HepG2 (cell line): ENCODE measurements around the gene GAS2L2. TPM values are rescaled to one million over a fixed set of nuclear protein-coding genes. Genes with fewer than 3 reads are reported as not detected.
A peak's percentile ranks its signal among the peaks of the same experiment; 100 is the strongest.

Source experiments
- ATAC-seq: fragments of 200-7000 bp; cut with Tn5 transposase; 3 replicates; pipeline ENCODE4 v1.9.1; 2020; ENCODE audit warnings: mild to moderate bottlenecking, moderate library complexity
- BruUV-seq: library from RNA; stranded (reverse); fragments of 400-500 nt; replicated peaks from 2 replicates; lab custom pipeline; 2021; lab: Mats Ljungman, UMichigan
- CTCF ChIA-PET: fragments of 300-600 bp; formaldehyde crosslinking; extraction: SDS; loops from one replicate; lab custom pipeline; 2021; ENCODE audit warnings: low total read pairs, inconsistent platforms, low intra/inter-chr PET ratio; lab: Yijun Ruan, JAX
- POLR2A ChIA-PET: fragments of 350-600 bp; sonication (Branson Sonifier 250); formaldehyde crosslinking; loops from one replicate; lab custom pipeline; 2020; ENCODE audit warnings: antibody characterized with exemption, inconsistent platforms; lab: Yijun Ruan, JAX
- DNase-seq: peaks from one replicate; pipeline ENCODE4 v3.0.0-alpha.2; 2015; ENCODE audit warnings: low spot score
- FAIRE-seq: peaks from 3 replicates; lab custom pipeline; 2011; peaks lifted over from hg19 to GRCh38; lab: Jason Lieb, UNC
- H2AFZ ChIP-seq: one replicate; pipeline ENCODE4 v1.6.1; 2011; ENCODE audit warnings: low read length, inconsistent platforms
- H3K27ac ChIP-seq: fragments of 300-600 bp; 3 replicates; pipeline ENCODE4 v1.8.0; 2011; ENCODE audit warnings: mixed run types, mild to moderate bottlenecking, mixed read lengths, low read length, inconsistent platforms; ENCODE audit not compliant: insufficient read depth; ENCODE audit errors: extremely low read length
- H3K27me3 ChIP-seq, 2 experiments: fragments of 200-600 bp in 1 of 2; 2 replicates in 1 of 2; 3 replicates in 1 of 2; pipeline versions ENCODE4 v1.6.0 to v1.8.0; 2011; ENCODE audit warnings: low read length in 2 of 2, mild to moderate bottlenecking in 2 of 2, moderate library complexity in 2 of 2, inconsistent platforms in 1 of 2; ENCODE audit not compliant: insufficient read depth in 2 of 2, control insufficient read depth in 1 of 2
- H3K36me3 ChIP-seq, 2 experiments: fragments of 200-600 bp in 1 of 2; replicated peaks in 1 of 2; 2 replicates in 1 of 2; 3 replicates in 1 of 2; pipeline versions ENCODE4 v1.5.1 to v1.8.0; 2011; ENCODE audit warnings: low read length in 2 of 2, inconsistent platforms in 1 of 2; ENCODE audit not compliant: insufficient read depth in 2 of 2, control insufficient read depth in 1 of 2
- H3K4me1 ChIP-seq: 2 replicates; pipeline ENCODE4 v1.5.1; 2012; ENCODE audit warnings: low read length, inconsistent platforms; ENCODE audit not compliant: insufficient read depth
- H3K4me2 ChIP-seq: 2 replicates; pipeline ENCODE4 v1.6.0; 2011; ENCODE audit warnings: low read depth, low read length, inconsistent platforms
- H3K4me3 ChIP-seq, 3 experiments: fragments of 200-600 bp in 1 of 3; sonication (generic), shearing (Covaris generic) in 1 of 3; replicated peaks in 1 of 3; 2 replicates each; pipeline ENCODE4 v1.5.1; 2011 to 2016; ENCODE audit warnings: low read length in 3 of 3, inconsistent platforms in 2 of 3, low read depth in 2 of 3, mild to moderate bottlenecking in 2 of 3, control low read depth in 1 of 3, mixed read lengths in 1 of 3; ENCODE audit not compliant: insufficient read depth in 1 of 3
- H3K79me2 ChIP-seq: one replicate; pipeline ENCODE4 v1.6.1; 2011; ENCODE audit warnings: low read length, inconsistent platforms; ENCODE audit not compliant: insufficient read depth
- H3K9ac ChIP-seq: 2 replicates; pipeline ENCODE4 v1.6.0; 2011; ENCODE audit warnings: mild to moderate bottlenecking, low read depth, low read length, inconsistent platforms; ENCODE audit not compliant: insufficient read depth
- H3K9me3 ChIP-seq: 2 replicates; pipeline ENCODE4 v1.5.1; 2012; ENCODE audit warnings: mild to moderate bottlenecking, low read length
- H4K20me1 ChIP-seq: 2 replicates; pipeline ENCODE4 v1.6.0; 2011; ENCODE audit warnings: inconsistent platforms, mild to moderate bottlenecking, low read length, moderate library complexity; ENCODE audit not compliant: insufficient read depth
- ETV5 ChIP-seq: IDR thresholded peaks from 2 replicates; pipeline ENCODE4 v1.6.1; 2018; ENCODE audit warnings: missing biosample characterization, missing genetic modification reagents, inconsistent platforms, borderline replicate concordance
- MED13 ChIP-seq: sonication (generic); formaldehyde crosslinking; IDR thresholded peaks from 2 replicates; pipeline ENCODE4 v1.5.0; 2020; ENCODE audit warnings: missing genetic modification reagents
- REPIN1 ChIP-seq: sonication (generic); formaldehyde crosslinking; IDR thresholded peaks from 2 replicates; pipeline ENCODE4 v1.8.0; 2022; ENCODE audit warnings: missing genetic modification reagents, low read depth, mild to moderate bottlenecking, borderline replicate concordance
- SALL1 ChIP-seq: sonication (generic); formaldehyde crosslinking; IDR thresholded peaks from 2 replicates; pipeline ENCODE4 v1.8.0; 2022; ENCODE audit warnings: mild to moderate bottlenecking, missing genetic modification reagents
- ZNF17 ChIP-seq: sonication (generic); formaldehyde crosslinking; IDR thresholded peaks from 2 replicates; pipeline ENCODE4 v1.5.0; 2020; ENCODE audit warnings: mild to moderate bottlenecking, missing genetic modification reagents
- ZNF670 ChIP-seq: sonication (generic); formaldehyde crosslinking; IDR thresholded peaks from 2 replicates; pipeline ENCODE4 v1.8.0; 2022; ENCODE audit warnings: mild to moderate bottlenecking, missing genetic modification reagents, borderline replicate concordance
- ZSCAN31 ChIP-seq: sonication (generic); formaldehyde crosslinking; IDR thresholded peaks from 2 replicates; pipeline ENCODE4 v1.5.0; 2020; ENCODE audit warnings: low read depth, mild to moderate bottlenecking, missing genetic modification reagents
- WGBS: methylation state at CpG from one replicate; pipeline ENCODE4 v1.1.6; 2017; ENCODE audit warnings: low lambda C conversion rate; 5-methylcytosine and 5-hydroxymethylcytosine counted together
- in situ Hi-C: cut with HindIII; loops from 2 replicates; pipeline ENCODE4 v1.10.0; 2017; ENCODE audit warnings: low pct_unique_long_range_greater_than_20kb; ENCODE audit not compliant: extremely low pct_ligation_motif_present
- intact Hi-C: fragments of 100-400 bp; cut with micrococcal nuclease; formaldehyde crosslinking; loops from one replicate; pipeline ENCODE4 v1.10.0; 2022; ENCODE audit not compliant: unreplicated experiment
- polyA plus RNA-seq, 8 experiments: library from polyadenylated mRNA; depleted of rRNA in 3 of 8; stranded (reverse) in 7 of 8; unstranded in 1 of 8; fragments of >200 nt; fragmentation: Illumina TruSeq in 4 of 8; extraction: Trizol in 4 of 8; gene quantifications; 2 replicates each; pipeline versions ENCODE4 v1.2.1 to v1.2.3, GENCODE V29; 2011 to 2016; ENCODE audit warnings: low read depth in 4 of 8, missing spikeins in 1 of 8, mixed read lengths in 1 of 8; ENCODE audit not compliant: insufficient read depth in 1 of 8
- total RNA-seq, 5 experiments: library from RNA; depleted of rRNA; stranded (reverse); fragments of >200 nt; fragmentation: Illumina TruSeq; extraction: Trizol; gene quantifications; 2 replicates each; pipeline ENCODE4 v1.2.3, GENCODE V29; 2016; ENCODE audit warnings: low read depth in 1 of 5
- TF ChIP-seq, protein P1 (sequence below): sonication (generic); formaldehyde crosslinking; IDR thresholded peaks from 2 replicates; pipeline ENCODE4 v1.4.0; 2020; ENCODE audit warnings: missing genetic modification reagents, borderline replicate concordance
- TF ChIP-seq, protein P2 (sequence below): IDR thresholded peaks from 2 replicates; pipeline ENCODE4 v1.6.1; 2016; ENCODE audit warnings: missing genetic modification reagents, missing compliant biosample characterization
- TF ChIP-seq, protein P3 (sequence below), 2 experiments: IDR thresholded peaks; 2 replicates each; pipeline ENCODE4 v1.6.1; 2011 to 2012; ENCODE audit warnings: low read length in 2 of 2, borderline replicate concordance in 1 of 2, low read depth in 1 of 2, mild to moderate bottlenecking in 1 of 2, moderate library complexity in 1 of 2
- TF ChIP-seq, protein P4 (sequence below): sonication (generic); formaldehyde crosslinking; IDR thresholded peaks from 2 replicates; pipeline ENCODE4 v1.5.1; 2020; ENCODE audit warnings: mild to moderate bottlenecking, missing genetic modification reagents, moderate library complexity

Gene GAS2L2
- total and polyA plus RNA-seq, 2 of the 13 experiments (the other 11 are each of a cell fraction or from before 2014, with no cell fraction given), result not detected

DNA sequence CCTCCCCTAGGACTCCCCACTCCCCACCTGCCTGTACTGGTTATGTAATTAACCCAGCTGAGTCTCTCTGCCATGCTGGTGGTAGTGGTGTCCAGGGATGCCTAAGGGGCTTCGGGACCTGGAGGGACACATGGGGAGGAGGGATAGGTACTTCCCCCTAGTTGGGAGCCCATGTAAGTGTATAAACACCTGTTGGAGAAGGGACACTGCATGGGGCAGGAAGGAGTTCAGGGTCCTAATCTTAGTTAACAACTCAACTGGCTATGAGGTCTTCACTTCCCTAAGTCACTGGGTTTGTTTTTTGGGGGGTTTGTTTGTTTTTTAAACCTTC, 20.3 kb downstream of the GAS2L2 start (continued):
- TF ChIP-seq, protein P1, sequence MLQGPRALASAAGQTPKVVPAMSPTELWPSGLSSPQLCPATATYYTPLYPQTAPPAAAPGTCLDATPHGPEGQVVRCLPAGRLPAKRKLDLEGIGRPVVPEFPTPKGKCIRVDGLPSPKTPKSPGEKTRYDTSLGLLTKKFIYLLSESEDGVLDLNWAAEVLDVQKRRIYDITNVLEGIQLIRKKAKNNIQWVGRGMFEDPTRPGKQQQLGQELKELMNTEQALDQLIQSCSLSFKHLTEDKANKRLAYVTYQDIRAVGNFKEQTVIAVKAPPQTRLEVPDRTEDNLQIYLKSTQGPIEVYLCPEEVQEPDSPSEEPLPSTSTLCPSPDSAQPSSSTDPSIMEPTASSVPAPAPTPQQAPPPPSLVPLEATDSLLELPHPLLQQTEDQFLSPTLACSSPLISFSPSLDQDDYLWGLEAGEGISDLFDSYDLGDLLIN (CRISPR knock-in tag), result no peak
- TF ChIP-seq, protein P2, sequence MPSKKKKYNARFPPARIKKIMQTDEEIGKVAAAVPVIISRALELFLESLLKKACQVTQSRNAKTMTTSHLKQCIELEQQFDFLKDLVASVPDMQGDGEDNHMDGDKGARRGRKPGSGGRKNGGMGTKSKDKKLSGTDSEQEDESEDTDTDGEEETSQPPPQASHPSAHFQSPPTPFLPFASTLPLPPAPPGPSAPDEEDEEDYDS (CRISPR knock-in tag), result no peak
- no peak for TF ChIP-seq MED13 (CRISPR knock-in tag)

DNA sequence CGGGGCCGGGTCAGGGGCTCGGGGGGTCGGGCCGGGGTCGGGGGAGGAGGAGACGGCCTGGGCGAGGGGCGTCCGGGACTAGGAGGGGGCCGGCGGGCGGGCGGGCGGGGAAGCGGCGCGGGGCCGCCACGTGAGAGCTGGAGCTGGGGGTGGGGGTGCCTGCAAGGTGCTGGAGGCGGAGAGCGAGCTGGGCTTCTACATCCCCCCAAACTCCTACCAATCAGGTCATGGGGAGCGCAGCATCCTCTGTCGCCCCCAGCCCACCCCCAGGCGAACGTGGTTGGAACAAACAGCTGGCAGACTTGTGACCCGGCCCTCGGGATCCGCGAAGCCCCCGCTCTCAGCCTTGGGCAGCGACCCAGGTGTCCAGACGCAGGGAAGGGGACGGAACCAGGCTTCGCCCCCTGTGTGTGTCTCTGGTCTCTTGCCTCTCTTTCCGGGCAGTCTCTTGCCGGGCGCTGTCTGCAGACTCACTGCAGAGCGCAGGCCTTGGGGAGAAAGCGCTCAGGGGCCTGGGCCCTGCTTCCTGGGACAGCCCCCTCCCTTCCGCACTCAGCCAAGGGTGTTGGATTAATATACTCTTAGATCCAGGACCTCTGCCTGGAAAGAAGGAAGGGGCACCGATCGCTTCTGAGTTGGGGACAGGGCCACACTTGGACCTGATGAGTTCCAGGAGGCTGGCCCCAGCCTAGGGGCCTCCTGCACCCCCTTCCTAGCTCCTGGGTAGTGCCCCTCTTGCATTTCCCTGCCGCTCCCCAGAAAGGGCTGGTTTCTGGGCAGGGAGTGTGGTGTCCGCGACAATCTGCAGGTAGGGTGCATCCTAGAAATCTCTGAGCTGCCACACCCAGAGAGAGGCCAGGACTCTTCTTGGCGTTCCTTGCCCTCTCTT, 20.9 kb downstream of the GAS2L2 start:
- Histone ChIP-seq H3K36me3 (no peaks in the 10 kb centered on the region), H3K9ac (peak overlapping the region; percentile 65), H3K79me2 (peaks cover 2% of the 10 kb centered on the region), H3K4me3 (peak overlapping the region; percentile 68 to 87 (median 70)), H4K20me1 (no peaks in the 10 kb centered on the region), H3K27me3 (no peaks in the 10 kb centered on the region), H3K4me2 (peak overlapping the region; percentile 82), H3K27ac (peak overlapping the region; percentile 36), H3K4me1 (peaks cover 24% of the 10 kb centered on the region), H2AFZ (no peak overlapping the region), H3K9me3 (no peaks in the 10 kb centered on the region)
- DNase-seq (no peak), FAIRE-seq (no peak), ATAC-seq (peak; percentile 63)
- intact Hi-C loops (no loop called here), in situ Hi-C loops (loop anchor here (25.0 kb wide), 1 partner anchor 420 kb away; no protein-coding TSS in a partner anchor)
- 58% methylated on average over 3 of the region's 47 CpGs for WGBS
- BruUV-seq, result no TSS peak
- CTCF ChIA-PET, result no interaction called here
- POLR2A ChIA-PET, result interaction anchor here (0.8 to 1.8 kb wide), 6 partner anchors 16 to 154 kb away, joined by 3 to 7 read pairs (median 4); partner anchors contain the start of genes PEX12 and TAF15
- TF ChIP-seq, protein P3, sequence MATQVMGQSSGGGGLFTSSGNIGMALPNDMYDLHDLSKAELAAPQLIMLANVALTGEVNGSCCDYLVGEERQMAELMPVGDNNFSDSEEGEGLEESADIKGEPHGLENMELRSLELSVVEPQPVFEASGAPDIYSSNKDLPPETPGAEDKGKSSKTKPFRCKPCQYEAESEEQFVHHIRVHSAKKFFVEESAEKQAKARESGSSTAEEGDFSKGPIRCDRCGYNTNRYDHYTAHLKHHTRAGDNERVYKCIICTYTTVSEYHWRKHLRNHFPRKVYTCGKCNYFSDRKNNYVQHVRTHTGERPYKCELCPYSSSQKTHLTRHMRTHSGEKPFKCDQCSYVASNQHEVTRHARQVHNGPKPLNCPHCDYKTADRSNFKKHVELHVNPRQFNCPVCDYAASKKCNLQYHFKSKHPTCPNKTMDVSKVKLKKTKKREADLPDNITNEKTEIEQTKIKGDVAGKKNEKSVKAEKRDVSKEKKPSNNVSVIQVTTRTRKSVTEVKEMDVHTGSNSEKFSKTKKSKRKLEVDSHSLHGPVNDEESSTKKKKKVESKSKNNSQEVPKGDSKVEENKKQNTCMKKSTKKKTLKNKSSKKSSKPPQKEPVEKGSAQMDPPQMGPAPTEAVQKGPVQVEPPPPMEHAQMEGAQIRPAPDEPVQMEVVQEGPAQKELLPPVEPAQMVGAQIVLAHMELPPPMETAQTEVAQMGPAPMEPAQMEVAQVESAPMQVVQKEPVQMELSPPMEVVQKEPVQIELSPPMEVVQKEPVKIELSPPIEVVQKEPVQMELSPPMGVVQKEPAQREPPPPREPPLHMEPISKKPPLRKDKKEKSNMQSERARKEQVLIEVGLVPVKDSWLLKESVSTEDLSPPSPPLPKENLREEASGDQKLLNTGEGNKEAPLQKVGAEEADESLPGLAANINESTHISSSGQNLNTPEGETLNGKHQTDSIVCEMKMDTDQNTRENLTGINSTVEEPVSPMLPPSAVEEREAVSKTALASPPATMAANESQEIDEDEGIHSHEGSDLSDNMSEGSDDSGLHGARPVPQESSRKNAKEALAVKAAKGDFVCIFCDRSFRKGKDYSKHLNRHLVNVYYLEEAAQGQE (IDR thresholded peaks at IDR 0.05; ENCODE audit: borderline replicate concordance in 1 of 2, low read depth in 1 of 2, low read length in 2 of 2), result no peak
- TF ChIP-seq, protein P4, sequence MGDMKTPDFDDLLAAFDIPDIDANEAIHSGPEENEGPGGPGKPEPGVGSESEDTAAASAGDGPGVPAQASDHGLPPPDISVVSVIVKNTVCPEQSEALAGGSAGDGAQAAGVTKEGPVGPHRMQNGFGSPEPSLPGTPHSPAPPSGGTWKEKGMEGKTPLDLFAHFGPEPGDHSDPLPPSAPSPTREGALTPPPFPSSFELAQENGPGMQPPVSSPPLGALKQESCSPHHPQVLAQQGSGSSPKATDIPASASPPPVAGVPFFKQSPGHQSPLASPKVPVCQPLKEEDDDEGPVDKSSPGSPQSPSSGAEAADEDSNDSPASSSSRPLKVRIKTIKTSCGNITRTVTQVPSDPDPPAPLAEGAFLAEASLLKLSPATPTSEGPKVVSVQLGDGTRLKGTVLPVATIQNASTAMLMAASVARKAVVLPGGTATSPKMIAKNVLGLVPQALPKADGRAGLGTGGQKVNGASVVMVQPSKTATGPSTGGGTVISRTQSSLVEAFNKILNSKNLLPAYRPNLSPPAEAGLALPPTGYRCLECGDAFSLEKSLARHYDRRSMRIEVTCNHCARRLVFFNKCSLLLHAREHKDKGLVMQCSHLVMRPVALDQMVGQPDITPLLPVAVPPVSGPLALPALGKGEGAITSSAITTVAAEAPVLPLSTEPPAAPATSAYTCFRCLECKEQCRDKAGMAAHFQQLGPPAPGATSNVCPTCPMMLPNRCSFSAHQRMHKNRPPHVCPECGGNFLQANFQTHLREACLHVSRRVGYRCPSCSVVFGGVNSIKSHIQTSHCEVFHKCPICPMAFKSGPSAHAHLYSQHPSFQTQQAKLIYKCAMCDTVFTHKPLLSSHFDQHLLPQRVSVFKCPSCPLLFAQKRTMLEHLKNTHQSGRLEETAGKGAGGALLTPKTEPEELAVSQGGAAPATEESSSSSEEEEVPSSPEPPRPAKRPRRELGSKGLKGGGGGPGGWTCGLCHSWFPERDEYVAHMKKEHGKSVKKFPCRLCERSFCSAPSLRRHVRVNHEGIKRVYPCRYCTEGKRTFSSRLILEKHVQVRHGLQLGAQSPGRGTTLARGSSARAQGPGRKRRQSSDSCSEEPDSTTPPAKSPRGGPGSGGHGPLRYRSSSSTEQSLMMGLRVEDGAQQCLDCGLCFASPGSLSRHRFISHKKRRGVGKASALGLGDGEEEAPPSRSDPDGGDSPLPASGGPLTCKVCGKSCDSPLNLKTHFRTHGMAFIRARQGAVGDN (CRISPR knock-in tag), result peak; percentile 60
- TF ChIP-seq ZNF17 (CRISPR knock-in tag) (no peak), ZSCAN31 (CRISPR knock-in tag) (no peak), SALL1 (CRISPR knock-in tag) (peak; percentile 26; the same call in 1 of the 2 replicates), REPIN1 (no peak), ZNF670 (CRISPR knock-in tag) (no peak), ETV5 (CRISPR knock-in tag) (0 out of 2 replicates have a peak, but pooled peaks have one; percentile 14)
